ENCODE data around the gene TACR1. TPM values are rescaled to one million over a fixed set of nuclear protein-coding genes. Genes with fewer than 3 reads are reported as not detected.

TACR1 gene
- total RNA-seq, 3 donors from 2014 or later: 1.3 to 5.9 (median 2.4) TPM

GRCh38 chr2:75166491-75166890 is 32.8 kb downstream of the TACR1 start:
- Histone ChIP-seq H3K9me3 (no peaks in the 10 kb centered on the region), H3K36me3 (no peaks in the 10 kb centered on the region), H3K27me3 (no peaks in the 10 kb centered on the region), H3K4me1 (no peaks in the 10 kb centered on the region), H3K4me3 (no peak overlapping the region), H3K27ac (no peak overlapping the region)
- DNase-seq (ENCODE audit: low spot score in 2 of 2): no peak
- TF ChIP-seq POLR2AphosphoS5 (IDR thresholded peaks at IDR 0.05): no peak
- no peak for TF ChIP-seq CTCF (IDR thresholded peaks at IDR 0.05)
- TF ChIP-seq POLR2A (IDR thresholded peaks at IDR 0.05): no peak
- intact Hi-C loops (cut with DNase I; ENCODE audit: low total_unique reads): no loop called here

GRCh38 chr2:75162897-75163296 is 36.4 kb downstream of the TACR1 start:
- Histone ChIP-seq H3K9me3 (no peaks in the 10 kb centered on the region), H3K36me3 (no peaks in the 10 kb centered on the region), H3K27ac (no peak overlapping the region), H3K27me3 (no peaks in the 10 kb centered on the region), H3K4me1 (no peaks in the 10 kb centered on the region), H3K4me3 (no peak overlapping the region)
- DNase-seq (ENCODE audit: low spot score in 2 of 2): no peak
- intact Hi-C loops (cut with DNase I; ENCODE audit: low total_unique reads): no loop called here
- TF ChIP-seq CTCF (IDR thresholded peaks at IDR 0.05): no peak
- TF ChIP-seq POLR2AphosphoS5 (IDR thresholded peaks at IDR 0.05): no peak
- no peak for TF ChIP-seq POLR2A (IDR thresholded peaks at IDR 0.05)

GRCh38 chr2:75162259-75162658 is 37.1 kb downstream of the TACR1 start:
- DNase-seq (ENCODE audit: low spot score in 2 of 2): no peak
- no peaks in the 10 kb centered on the region for H3K9me3 ChIP-seq
- intact Hi-C loops (cut with DNase I; ENCODE audit: low total_unique reads): no loop called here
- no peaks in the 10 kb centered on the region for H3K4me1 ChIP-seq
- H3K27me3 ChIP-seq: no peaks in the 10 kb centered on the region
- no peak overlapping the region for H3K4me3 ChIP-seq
- TF ChIP-seq POLR2AphosphoS5 (IDR thresholded peaks at IDR 0.05) (no peak), CTCF (IDR thresholded peaks at IDR 0.05) (no peak), POLR2A (IDR thresholded peaks at IDR 0.05) (no peak)
- H3K27ac ChIP-seq: no peak overlapping the region
- no peaks in the 10 kb centered on the region for H3K36me3 ChIP-seq

- H3K27ac ChIP-seq: no peak overlapping the region
- H3K36me3 ChIP-seq: no peaks in the 10 kb centered on the region
- intact Hi-C loops (cut with DNase I; ENCODE audit: low total_unique reads): no loop called here
- no peaks in the 10 kb centered on the region for H3K9me3 ChIP-seq
- TF ChIP-seq POLR2AphosphoS5 (IDR thresholded peaks at IDR 0.05) (no peak), POLR2A (IDR thresholded peaks at IDR 0.05) (no peak), CTCF (IDR thresholded peaks at IDR 0.05) (no peak)
- DNase-seq (ENCODE audit: low spot score in 2 of 2): no peak
- no peaks in the 10 kb centered on the region for H3K4me1 ChIP-seq
- no peak overlapping the region for H3K4me3 ChIP-seq
- H3K27me3 ChIP-seq: no peaks in the 10 kb centered on the region
Observed at GRCh38 chr2:75157435-75157834, 41.9 kb downstream of the TACR1 start.

GRCh38 chr2:75155115-75155514 is 44.2 kb downstream of the TACR1 start:
- no peaks in the 10 kb centered on the region for H3K9me3 ChIP-seq
- H3K27ac ChIP-seq: peak overlapping the region in 1 of 2 donors; percentile 80
- H3K36me3 ChIP-seq: no peaks in the 10 kb centered on the region
- no peak for TF ChIP-seq POLR2A (IDR thresholded peaks at IDR 0.05)
- no peak for TF ChIP-seq POLR2AphosphoS5 (IDR thresholded peaks at IDR 0.05)
- no peak for TF ChIP-seq CTCF (IDR thresholded peaks at IDR 0.05)
- no peaks in the 10 kb centered on the region for H3K27me3 ChIP-seq
- DNase-seq (ENCODE audit: low spot score in 2 of 2): no peak
- intact Hi-C loops (cut with DNase I; ENCODE audit: low total_unique reads): no loop called here
- no peaks in the 10 kb centered on the region for H3K4me1 ChIP-seq
- no peak overlapping the region for H3K4me3 ChIP-seq

Data from breast epithelium (tissue), 4 donors.